ENCODE data around the gene FBXL17.

Gene FBXL17

DNA sequence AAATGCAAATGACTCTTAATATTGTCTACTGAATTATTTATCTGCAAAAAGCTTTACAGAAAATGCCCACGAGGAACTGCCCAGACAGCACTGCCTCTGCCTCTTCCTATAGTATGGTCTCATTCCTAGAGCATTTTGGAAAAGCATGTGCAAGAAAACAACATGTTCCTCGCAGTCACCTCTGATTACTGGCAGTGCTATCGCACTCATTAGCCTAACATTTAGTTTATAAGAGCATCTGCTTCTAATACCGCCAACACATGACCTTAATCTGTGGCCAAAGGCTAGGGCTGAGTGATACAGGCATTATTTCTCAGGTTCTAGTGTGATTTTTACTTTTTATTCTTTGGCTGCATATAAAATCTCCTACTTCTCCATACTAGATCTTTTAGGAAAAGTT, 259.2 kb downstream of the FBXL17 start:
- H3K4me3 ChIP-seq (ENCODE audit: low read length, poor library complexity, severe bottlenecking), result no peak overlapping the region
- no peaks in the 10 kb centered on the region for H3F3A ChIP-seq (ENCODE audit: low read depth)
- no peak overlapping the region for H2AFZ ChIP-seq (ENCODE audit: low read length)
- H3K27me3 ChIP-seq (ENCODE audit: insufficient read depth, low read length, poor library complexity, severe bottlenecking), result no peaks in the 10 kb centered on the region
- H3K4me2 ChIP-seq (ENCODE audit: low read depth, low read length, poor library complexity, severe bottlenecking), result no peak overlapping the region
- no peaks in the 10 kb centered on the region for H3K4me1 ChIP-seq (ENCODE audit: insufficient read depth, low read length, poor library complexity, severe bottlenecking)
- H3K9me3 ChIP-seq (ENCODE audit: insufficient read depth, low read depth, low read length), result no peaks in the 10 kb centered on the region
- no peak overlapping the region for H3K9ac ChIP-seq (ENCODE audit: low read depth, low read length, poor library complexity, severe bottlenecking)
- H3K36me3 ChIP-seq (ENCODE audit: insufficient read depth, low read length), result no peaks in the 10 kb centered on the region
- H3K79me2 ChIP-seq (ENCODE audit: insufficient read depth, low read length), result no peaks in the 10 kb centered on the region
- H4K20me1 ChIP-seq (ENCODE audit: insufficient read depth, low read length, poor library complexity, severe bottlenecking), result no peaks in the 10 kb centered on the region
- H3K9me2 ChIP-seq (replicated peaks; ENCODE audit: low read depth, low read length), result no peaks in the 10 kb centered on the region
- TF ChIP-seq, protein P1, sequence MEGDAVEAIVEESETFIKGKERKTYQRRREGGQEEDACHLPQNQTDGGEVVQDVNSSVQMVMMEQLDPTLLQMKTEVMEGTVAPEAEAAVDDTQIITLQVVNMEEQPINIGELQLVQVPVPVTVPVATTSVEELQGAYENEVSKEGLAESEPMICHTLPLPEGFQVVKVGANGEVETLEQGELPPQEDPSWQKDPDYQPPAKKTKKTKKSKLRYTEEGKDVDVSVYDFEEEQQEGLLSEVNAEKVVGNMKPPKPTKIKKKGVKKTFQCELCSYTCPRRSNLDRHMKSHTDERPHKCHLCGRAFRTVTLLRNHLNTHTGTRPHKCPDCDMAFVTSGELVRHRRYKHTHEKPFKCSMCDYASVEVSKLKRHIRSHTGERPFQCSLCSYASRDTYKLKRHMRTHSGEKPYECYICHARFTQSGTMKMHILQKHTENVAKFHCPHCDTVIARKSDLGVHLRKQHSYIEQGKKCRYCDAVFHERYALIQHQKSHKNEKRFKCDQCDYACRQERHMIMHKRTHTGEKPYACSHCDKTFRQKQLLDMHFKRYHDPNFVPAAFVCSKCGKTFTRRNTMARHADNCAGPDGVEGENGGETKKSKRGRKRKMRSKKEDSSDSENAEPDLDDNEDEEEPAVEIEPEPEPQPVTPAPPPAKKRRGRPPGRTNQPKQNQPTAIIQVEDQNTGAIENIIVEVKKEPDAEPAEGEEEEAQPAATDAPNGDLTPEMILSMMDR (conservative IDR thresholded peaks at IDR 0.05; ENCODE audit: low read length), result no peak
- TF ChIP-seq EZH2phosphoT487 (IDR thresholded peaks at IDR 0.05; ENCODE audit: borderline replicate concordance), result no peak

DNA sequence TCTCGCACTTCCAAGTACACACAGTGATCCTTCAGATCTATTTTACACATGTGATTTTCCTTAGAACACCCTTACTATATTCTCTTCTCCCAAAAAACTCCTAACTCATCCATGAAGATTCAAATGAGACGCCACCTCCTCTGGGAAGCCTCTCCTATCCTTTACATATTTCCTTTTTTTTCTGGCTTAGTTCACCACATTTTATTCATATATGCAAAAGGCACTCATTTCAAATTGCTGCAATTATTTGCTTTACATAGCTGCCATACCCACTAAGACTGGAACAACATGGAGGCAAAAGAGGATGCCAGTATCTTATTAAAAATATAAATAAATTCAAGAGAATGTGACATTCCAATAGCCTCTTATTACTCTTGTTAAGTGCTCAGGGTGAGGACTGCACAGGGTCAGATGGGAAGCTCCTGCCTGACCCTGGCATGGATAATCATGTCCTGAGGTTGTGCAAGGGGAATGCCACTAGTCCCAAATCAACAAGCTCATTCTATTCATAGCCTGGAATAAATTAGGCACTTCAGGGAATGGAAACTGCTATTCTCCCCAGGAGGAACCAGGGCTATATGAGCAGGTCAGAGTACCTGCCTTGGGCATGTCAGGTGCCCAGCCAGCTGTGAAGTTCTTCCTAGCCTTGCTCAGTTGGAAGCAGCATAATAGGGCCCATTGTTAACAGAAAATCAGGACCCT, 262.9 kb downstream of the FBXL17 start:
- Histone ChIP-seq H3K9me2 (replicated peaks; ENCODE audit: low read depth, low read length) (no peaks in the 10 kb centered on the region), H3K4me1 (ENCODE audit: insufficient read depth, low read length, poor library complexity, severe bottlenecking) (no peaks in the 10 kb centered on the region), H3K36me3 (ENCODE audit: insufficient read depth, low read length) (no peaks in the 10 kb centered on the region), H3F3A (ENCODE audit: low read depth) (no peaks in the 10 kb centered on the region), H2AFZ (ENCODE audit: low read length) (no peak overlapping the region), H3K9ac (ENCODE audit: low read depth, low read length, poor library complexity, severe bottlenecking) (no peak overlapping the region), H4K20me1 (ENCODE audit: insufficient read depth, low read length, poor library complexity, severe bottlenecking) (no peaks in the 10 kb centered on the region), H3K4me3 (ENCODE audit: low read length, poor library complexity, severe bottlenecking) (no peak overlapping the region), H3K79me2 (ENCODE audit: insufficient read depth, low read length) (no peaks in the 10 kb centered on the region), H3K9me3 (ENCODE audit: insufficient read depth, low read depth, low read length) (no peaks in the 10 kb centered on the region), H3K27me3 (ENCODE audit: insufficient read depth, low read length, poor library complexity, severe bottlenecking) (no peaks in the 10 kb centered on the region), H3K4me2 (ENCODE audit: low read depth, low read length, poor library complexity, severe bottlenecking) (no peak overlapping the region)
- no peak for TF ChIP-seq EZH2phosphoT487 (IDR thresholded peaks at IDR 0.05; ENCODE audit: borderline replicate concordance)
- TF ChIP-seq, protein P1 (conservative IDR thresholded peaks at IDR 0.05; ENCODE audit: low read length), result no peak

- Histone ChIP-seq H3K36me3 (ENCODE audit: insufficient read depth, low read length) (no peaks in the 10 kb centered on the region), H3K27me3 (ENCODE audit: insufficient read depth, low read length, poor library complexity, severe bottlenecking) (no peaks in the 10 kb centered on the region), H3K4me1 (ENCODE audit: insufficient read depth, low read length, poor library complexity, severe bottlenecking) (no peaks in the 10 kb centered on the region), H4K20me1 (ENCODE audit: insufficient read depth, low read length, poor library complexity, severe bottlenecking) (no peaks in the 10 kb centered on the region), H2AFZ (ENCODE audit: low read length) (no peak overlapping the region), H3K9ac (ENCODE audit: low read depth, low read length, poor library complexity, severe bottlenecking) (no peak overlapping the region), H3K9me2 (replicated peaks; ENCODE audit: low read depth, low read length) (no peaks in the 10 kb centered on the region), H3K4me3 (ENCODE audit: low read length, poor library complexity, severe bottlenecking) (no peak overlapping the region), H3K4me2 (ENCODE audit: low read depth, low read length, poor library complexity, severe bottlenecking) (no peak overlapping the region), H3F3A (ENCODE audit: low read depth) (no peaks in the 10 kb centered on the region), H3K79me2 (ENCODE audit: insufficient read depth, low read length) (no peaks in the 10 kb centered on the region), H3K9me3 (ENCODE audit: insufficient read depth, low read depth, low read length) (no peaks in the 10 kb centered on the region)
- TF ChIP-seq, protein P1 (conservative IDR thresholded peaks at IDR 0.05; ENCODE audit: low read length), result no peak
- TF ChIP-seq EZH2phosphoT487 (IDR thresholded peaks at IDR 0.05; ENCODE audit: borderline replicate concordance), result no peak
Measured at GRCh38 chr5:108115673-108116072, 266.2 kb downstream of the FBXL17 start.
